ENCODE measurements around the gene ROCK2.

DNA sequence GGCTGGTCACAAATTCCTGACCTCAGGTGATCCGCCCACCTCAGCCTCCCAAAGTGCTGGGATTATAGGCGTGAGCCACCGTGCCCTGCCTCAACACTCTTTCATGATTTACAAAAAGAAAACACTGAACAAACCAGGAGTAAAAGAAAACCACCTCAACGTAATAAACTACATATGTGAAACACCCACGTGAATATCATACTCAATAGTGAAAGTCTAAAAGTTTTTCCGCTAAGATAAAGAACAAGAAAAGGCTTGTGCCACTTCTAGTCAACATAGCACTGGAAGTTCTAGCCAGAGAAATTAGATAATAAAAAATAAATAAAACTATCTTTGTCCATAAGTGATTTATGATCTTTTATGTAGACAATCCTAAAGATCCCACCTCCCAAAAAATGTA is 68.5 kb downstream of the ROCK2 start:
- TF ChIP-seq, protein P1, sequence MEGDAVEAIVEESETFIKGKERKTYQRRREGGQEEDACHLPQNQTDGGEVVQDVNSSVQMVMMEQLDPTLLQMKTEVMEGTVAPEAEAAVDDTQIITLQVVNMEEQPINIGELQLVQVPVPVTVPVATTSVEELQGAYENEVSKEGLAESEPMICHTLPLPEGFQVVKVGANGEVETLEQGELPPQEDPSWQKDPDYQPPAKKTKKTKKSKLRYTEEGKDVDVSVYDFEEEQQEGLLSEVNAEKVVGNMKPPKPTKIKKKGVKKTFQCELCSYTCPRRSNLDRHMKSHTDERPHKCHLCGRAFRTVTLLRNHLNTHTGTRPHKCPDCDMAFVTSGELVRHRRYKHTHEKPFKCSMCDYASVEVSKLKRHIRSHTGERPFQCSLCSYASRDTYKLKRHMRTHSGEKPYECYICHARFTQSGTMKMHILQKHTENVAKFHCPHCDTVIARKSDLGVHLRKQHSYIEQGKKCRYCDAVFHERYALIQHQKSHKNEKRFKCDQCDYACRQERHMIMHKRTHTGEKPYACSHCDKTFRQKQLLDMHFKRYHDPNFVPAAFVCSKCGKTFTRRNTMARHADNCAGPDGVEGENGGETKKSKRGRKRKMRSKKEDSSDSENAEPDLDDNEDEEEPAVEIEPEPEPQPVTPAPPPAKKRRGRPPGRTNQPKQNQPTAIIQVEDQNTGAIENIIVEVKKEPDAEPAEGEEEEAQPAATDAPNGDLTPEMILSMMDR (conservative IDR thresholded peaks at IDR 0.05; ENCODE audit: low read length) = no peak
- TF ChIP-seq EZH2phosphoT487 (IDR thresholded peaks at IDR 0.05; ENCODE audit: borderline replicate concordance) = no peak

Data from Loucy (cell line).